GM23338 (cell line): ENCODE data around the gene MEGF9. TPM values are rescaled to one million over a fixed set of nuclear protein-coding genes. Genes with fewer than 3 reads are reported as not detected.

Source experiments
- ATAC-seq: fragments of 200-7000 bp; cut with Tn5 transposase; 3 replicates; pipeline ENCODE4 v1.9.1; 2020
- DNase-seq: peaks from one replicate; pipeline ENCODE4 v3.0.0-alpha.2; 2015; ENCODE audit warnings: low spot score
- H2AFZ ChIP-seq: fragments of 200-600 bp; sonication (generic); 2 replicates; pipeline ENCODE4 v1.8.0; 2016; ENCODE audit warnings: antibody characterized with exemption, mild to moderate bottlenecking, moderate library complexity
- H3F3A ChIP-seq: fragments of 200-600 bp; sonication (generic); replicated peaks from 2 replicates; pipeline ENCODE4 v1.8.0; 2017; ENCODE audit warnings: antibody characterized with exemption, mixed run types, low read depth
- H3K27ac ChIP-seq: fragments of 200-600 bp; sonication (generic); 2 replicates; pipeline ENCODE4 v1.6.1; 2016; ENCODE audit warnings: low read depth
- H3K27me3 ChIP-seq: fragments of 200-600 bp; sonication (generic); 2 replicates; pipeline ENCODE4 v1.8.0; 2016; ENCODE audit warnings: mild to moderate bottlenecking, mixed run types, moderate library complexity; ENCODE audit not compliant: insufficient read depth
- H3K36me3 ChIP-seq: fragments of 200-600 bp; sonication (generic); 2 replicates; pipeline ENCODE4 v1.8.0; 2016; ENCODE audit warnings: mild to moderate bottlenecking; ENCODE audit not compliant: insufficient read depth
- H3K4me1 ChIP-seq: fragments of 200-600 bp; sonication (generic); 2 replicates; pipeline ENCODE4 v1.8.0; 2016; ENCODE audit warnings: mild to moderate bottlenecking, moderate library complexity; ENCODE audit not compliant: insufficient read depth
- H3K4me2 ChIP-seq: fragments of 200-600 bp; sonication (generic); 2 replicates; pipeline ENCODE4 v1.7.1; 2017; ENCODE audit warnings: mixed run types
- H3K4me3 ChIP-seq: fragments of 200-600 bp; sonication (generic); 2 replicates; pipeline ENCODE4 v1.6.1; 2016; ENCODE audit warnings: mixed run types
- H3K79me2 ChIP-seq: fragments of 200-600 bp; sonication (generic); replicated peaks from 2 replicates; pipeline ENCODE4 v1.8.0; 2017; ENCODE audit warnings: mild to moderate bottlenecking; ENCODE audit not compliant: insufficient read depth
- H3K9me2 ChIP-seq: fragments of 200-600 bp; sonication (generic); 2 replicates; pipeline ENCODE4 v1.8.0; 2017; ENCODE audit not compliant: insufficient read depth
- H4K20me1 ChIP-seq: fragments of 200-600 bp; sonication (generic); replicated peaks from 2 replicates; pipeline ENCODE4 v1.8.0; 2017; ENCODE audit warnings: mild to moderate bottlenecking; ENCODE audit not compliant: insufficient read depth
- H3K27ac Mint-ChIP-seq: 2 replicates; pipeline ENCODE4 v1.8.0; 2020; ENCODE audit warnings: inconsistent platforms, mild to moderate bottlenecking, moderate library complexity, mixed read lengths
- H3K27me3 Mint-ChIP-seq: 3 replicates; pipeline ENCODE4 v1.8.0; 2022; ENCODE audit warnings: low read depth, mild to moderate bottlenecking, moderate library complexity, mixed read lengths, inconsistent platforms; ENCODE audit not compliant: insufficient read depth, poor library complexity
- H3K36me3 Mint-ChIP-seq: 3 replicates; pipeline ENCODE4 v1.8.0; 2021; ENCODE audit warnings: low read depth, mild to moderate bottlenecking, inconsistent platforms, moderate library complexity, mixed read lengths
- H3K4me1 Mint-ChIP-seq: 3 replicates; pipeline ENCODE4 v1.8.0; 2020; ENCODE audit warnings: mild to moderate bottlenecking, inconsistent platforms, mixed read lengths
- H3K4me3 Mint-ChIP-seq: 3 replicates; pipeline ENCODE4 v1.8.0; 2021; ENCODE audit warnings: moderate library complexity, mild to moderate bottlenecking, inconsistent platforms, mixed read lengths
- H3K9me3 Mint-ChIP-seq: 3 replicates; pipeline ENCODE4 v1.8.0; 2020; ENCODE audit warnings: moderate library complexity, mild to moderate bottlenecking, inconsistent platforms, mixed read lengths
- CREB1 ChIP-seq: fragments of 250-450 bp; sonication (Bioruptor Pico); IDR thresholded peaks from 2 replicates; pipeline ENCODE4 v1.5.0; 2020; ENCODE audit warnings: low read depth, mild to moderate bottlenecking, moderate library complexity
- EZH2 ChIP-seq: fragments of 200-600 bp; sonication (generic); IDR thresholded peaks from one replicate; pipeline ENCODE4 v1.8.0; 2017; ENCODE audit warnings: antibody characterized with exemption, mild to moderate bottlenecking, low read depth; ENCODE audit not compliant: unreplicated experiment
- EZH2phosphoT487 ChIP-seq: fragments of 200-600 bp; sonication (generic); IDR thresholded peaks from one replicate; pipeline ENCODE4 v1.8.1; 2018; ENCODE audit warnings: antibody characterized with exemption; ENCODE audit not compliant: unreplicated experiment
- JUNB ChIP-seq: IDR thresholded peaks from one replicate; pipeline ENCODE4 v1.6.1; 2016; ENCODE audit warnings: antibody characterized with exemption; ENCODE audit not compliant: unreplicated experiment
- NANOG ChIP-seq: IDR thresholded peaks from 2 replicates; pipeline ENCODE4 v1.6.1; 2016; ENCODE audit warnings: antibody characterized with exemption, borderline replicate concordance
- POLR2AphosphoS5 ChIP-seq: IDR thresholded peaks from 2 replicates; pipeline ENCODE4 v1.6.1; 2016; ENCODE audit warnings: antibody characterized with exemption, low read depth
- STAT1 ChIP-seq: IDR thresholded peaks from one replicate; pipeline ENCODE4 v1.6.1; 2016; ENCODE audit warnings: antibody characterized with exemption; ENCODE audit not compliant: unreplicated experiment
- ZNF114 ChIP-seq: fragments of 250-450 bp; sonication (Bioruptor Pico); IDR thresholded peaks from 2 replicates; pipeline ENCODE4 v1.5.0; 2020; ENCODE audit warnings: mild to moderate bottlenecking, moderate library complexity
- ZNF331 ChIP-seq: fragments of 250-450 bp; sonication (Bioruptor Pico); IDR thresholded peaks from 2 replicates; pipeline ENCODE4 v1.5.0; 2020; ENCODE audit warnings: low read depth, mild to moderate bottlenecking, moderate library complexity
- polyA plus RNA-seq: library from polyadenylated mRNA; unstranded; fragments of >200 nt; fragmentation: Nextera tagmentation; extraction: Ambion mirVana; gene quantifications from 2 replicates; pipeline ENCODE4 v1.2.1, GENCODE V29; 2016
- total RNA-seq: library from RNA; depleted of rRNA; stranded (reverse); fragments of >200 nt; shearing (Covaris generic); gene quantifications from 2 replicates; pipeline ENCODE4 v1.2.3, GENCODE V29; 2014
- TF ChIP-seq, protein P1 (sequence below): IDR thresholded peaks from one replicate; pipeline ENCODE4 v1.6.1; 2018; ENCODE audit warnings: antibody characterized with exemption; ENCODE audit not compliant: unreplicated experiment
- TF ChIP-seq, protein P2 (sequence below): fragments of 250-450 bp; sonication (Bioruptor Pico); IDR thresholded peaks from 2 replicates; pipeline ENCODE4 v1.5.0; 2020; ENCODE audit warnings: mild to moderate bottlenecking, moderate library complexity
- TF ChIP-seq, protein P3 (sequence below), 2 experiments: fragments of 200-600 bp in 1 of 2; sonication (generic) in 1 of 2; conservative IDR thresholded peaks; 2 replicates each; pipeline versions ENCODE4 v1.5.1 to v1.6.1; 2016 to 2017; ENCODE audit warnings: antibody characterized with exemption in 2 of 2, low read depth in 2 of 2, mild to moderate bottlenecking in 2 of 2, moderate library complexity in 1 of 2
- TF ChIP-seq, protein P4 (sequence below): IDR thresholded peaks from 2 replicates; pipeline ENCODE4 v1.6.1; 2016; ENCODE audit warnings: antibody characterized with exemption

The MEGF9 gene
- total and polyA plus RNA-seq, 2 experiments from 2014 or later = 0.87 to 1.6 TPM

DNA sequence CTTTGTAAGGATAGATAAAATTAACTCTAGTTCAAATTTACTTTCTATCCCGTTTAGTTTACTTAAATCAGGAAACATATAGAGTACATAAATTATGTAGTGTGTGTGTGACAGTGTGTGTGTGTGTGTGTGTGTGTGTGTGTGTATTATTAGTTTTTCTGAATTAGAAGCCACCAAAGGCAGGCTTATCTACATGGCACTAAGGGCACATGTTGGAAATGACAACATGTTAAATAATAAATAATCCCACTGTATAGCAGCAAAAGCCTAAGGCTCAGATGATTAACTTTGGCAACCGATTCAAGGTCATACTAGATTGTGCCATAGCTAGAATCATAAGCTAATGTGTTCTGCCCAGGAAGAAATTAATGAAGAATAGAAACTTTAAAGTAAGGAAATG, 54.6 kb downstream of the MEGF9 start:
- Mint-ChIP-seq H3K27ac (no peak overlapping the region), H3K27me3 (peaks cover 3% of the 10 kb centered on the region), H3K4me1 (no peaks in the 10 kb centered on the region), H3K4me3 (no peak overlapping the region), H3K36me3 (no peaks in the 10 kb centered on the region), H3K9me3 (no peaks in the 10 kb centered on the region)
- H3K27ac ChIP-seq = no peak overlapping the region
- H3K4me1 ChIP-seq = no peaks in the 10 kb centered on the region
- H3K79me2 ChIP-seq = no peaks in the 10 kb centered on the region
- TF ChIP-seq, protein P1, sequence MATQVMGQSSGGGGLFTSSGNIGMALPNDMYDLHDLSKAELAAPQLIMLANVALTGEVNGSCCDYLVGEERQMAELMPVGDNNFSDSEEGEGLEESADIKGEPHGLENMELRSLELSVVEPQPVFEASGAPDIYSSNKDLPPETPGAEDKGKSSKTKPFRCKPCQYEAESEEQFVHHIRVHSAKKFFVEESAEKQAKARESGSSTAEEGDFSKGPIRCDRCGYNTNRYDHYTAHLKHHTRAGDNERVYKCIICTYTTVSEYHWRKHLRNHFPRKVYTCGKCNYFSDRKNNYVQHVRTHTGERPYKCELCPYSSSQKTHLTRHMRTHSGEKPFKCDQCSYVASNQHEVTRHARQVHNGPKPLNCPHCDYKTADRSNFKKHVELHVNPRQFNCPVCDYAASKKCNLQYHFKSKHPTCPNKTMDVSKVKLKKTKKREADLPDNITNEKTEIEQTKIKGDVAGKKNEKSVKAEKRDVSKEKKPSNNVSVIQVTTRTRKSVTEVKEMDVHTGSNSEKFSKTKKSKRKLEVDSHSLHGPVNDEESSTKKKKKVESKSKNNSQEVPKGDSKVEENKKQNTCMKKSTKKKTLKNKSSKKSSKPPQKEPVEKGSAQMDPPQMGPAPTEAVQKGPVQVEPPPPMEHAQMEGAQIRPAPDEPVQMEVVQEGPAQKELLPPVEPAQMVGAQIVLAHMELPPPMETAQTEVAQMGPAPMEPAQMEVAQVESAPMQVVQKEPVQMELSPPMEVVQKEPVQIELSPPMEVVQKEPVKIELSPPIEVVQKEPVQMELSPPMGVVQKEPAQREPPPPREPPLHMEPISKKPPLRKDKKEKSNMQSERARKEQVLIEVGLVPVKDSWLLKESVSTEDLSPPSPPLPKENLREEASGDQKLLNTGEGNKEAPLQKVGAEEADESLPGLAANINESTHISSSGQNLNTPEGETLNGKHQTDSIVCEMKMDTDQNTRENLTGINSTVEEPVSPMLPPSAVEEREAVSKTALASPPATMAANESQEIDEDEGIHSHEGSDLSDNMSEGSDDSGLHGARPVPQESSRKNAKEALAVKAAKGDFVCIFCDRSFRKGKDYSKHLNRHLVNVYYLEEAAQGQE = no peak
- TF ChIP-seq ZNF114 (CRISPR knock-in tag) (no peak), POLR2AphosphoS5 (no peak), NANOG (no peak), EZH2phosphoT487 (no peak), JUNB (no peak), CREB1 (CRISPR knock-in tag) (no peak), STAT1 (no peak), EZH2 (no peak), ZNF331 (CRISPR knock-in tag) (no peak)
- TF ChIP-seq, protein P2, sequence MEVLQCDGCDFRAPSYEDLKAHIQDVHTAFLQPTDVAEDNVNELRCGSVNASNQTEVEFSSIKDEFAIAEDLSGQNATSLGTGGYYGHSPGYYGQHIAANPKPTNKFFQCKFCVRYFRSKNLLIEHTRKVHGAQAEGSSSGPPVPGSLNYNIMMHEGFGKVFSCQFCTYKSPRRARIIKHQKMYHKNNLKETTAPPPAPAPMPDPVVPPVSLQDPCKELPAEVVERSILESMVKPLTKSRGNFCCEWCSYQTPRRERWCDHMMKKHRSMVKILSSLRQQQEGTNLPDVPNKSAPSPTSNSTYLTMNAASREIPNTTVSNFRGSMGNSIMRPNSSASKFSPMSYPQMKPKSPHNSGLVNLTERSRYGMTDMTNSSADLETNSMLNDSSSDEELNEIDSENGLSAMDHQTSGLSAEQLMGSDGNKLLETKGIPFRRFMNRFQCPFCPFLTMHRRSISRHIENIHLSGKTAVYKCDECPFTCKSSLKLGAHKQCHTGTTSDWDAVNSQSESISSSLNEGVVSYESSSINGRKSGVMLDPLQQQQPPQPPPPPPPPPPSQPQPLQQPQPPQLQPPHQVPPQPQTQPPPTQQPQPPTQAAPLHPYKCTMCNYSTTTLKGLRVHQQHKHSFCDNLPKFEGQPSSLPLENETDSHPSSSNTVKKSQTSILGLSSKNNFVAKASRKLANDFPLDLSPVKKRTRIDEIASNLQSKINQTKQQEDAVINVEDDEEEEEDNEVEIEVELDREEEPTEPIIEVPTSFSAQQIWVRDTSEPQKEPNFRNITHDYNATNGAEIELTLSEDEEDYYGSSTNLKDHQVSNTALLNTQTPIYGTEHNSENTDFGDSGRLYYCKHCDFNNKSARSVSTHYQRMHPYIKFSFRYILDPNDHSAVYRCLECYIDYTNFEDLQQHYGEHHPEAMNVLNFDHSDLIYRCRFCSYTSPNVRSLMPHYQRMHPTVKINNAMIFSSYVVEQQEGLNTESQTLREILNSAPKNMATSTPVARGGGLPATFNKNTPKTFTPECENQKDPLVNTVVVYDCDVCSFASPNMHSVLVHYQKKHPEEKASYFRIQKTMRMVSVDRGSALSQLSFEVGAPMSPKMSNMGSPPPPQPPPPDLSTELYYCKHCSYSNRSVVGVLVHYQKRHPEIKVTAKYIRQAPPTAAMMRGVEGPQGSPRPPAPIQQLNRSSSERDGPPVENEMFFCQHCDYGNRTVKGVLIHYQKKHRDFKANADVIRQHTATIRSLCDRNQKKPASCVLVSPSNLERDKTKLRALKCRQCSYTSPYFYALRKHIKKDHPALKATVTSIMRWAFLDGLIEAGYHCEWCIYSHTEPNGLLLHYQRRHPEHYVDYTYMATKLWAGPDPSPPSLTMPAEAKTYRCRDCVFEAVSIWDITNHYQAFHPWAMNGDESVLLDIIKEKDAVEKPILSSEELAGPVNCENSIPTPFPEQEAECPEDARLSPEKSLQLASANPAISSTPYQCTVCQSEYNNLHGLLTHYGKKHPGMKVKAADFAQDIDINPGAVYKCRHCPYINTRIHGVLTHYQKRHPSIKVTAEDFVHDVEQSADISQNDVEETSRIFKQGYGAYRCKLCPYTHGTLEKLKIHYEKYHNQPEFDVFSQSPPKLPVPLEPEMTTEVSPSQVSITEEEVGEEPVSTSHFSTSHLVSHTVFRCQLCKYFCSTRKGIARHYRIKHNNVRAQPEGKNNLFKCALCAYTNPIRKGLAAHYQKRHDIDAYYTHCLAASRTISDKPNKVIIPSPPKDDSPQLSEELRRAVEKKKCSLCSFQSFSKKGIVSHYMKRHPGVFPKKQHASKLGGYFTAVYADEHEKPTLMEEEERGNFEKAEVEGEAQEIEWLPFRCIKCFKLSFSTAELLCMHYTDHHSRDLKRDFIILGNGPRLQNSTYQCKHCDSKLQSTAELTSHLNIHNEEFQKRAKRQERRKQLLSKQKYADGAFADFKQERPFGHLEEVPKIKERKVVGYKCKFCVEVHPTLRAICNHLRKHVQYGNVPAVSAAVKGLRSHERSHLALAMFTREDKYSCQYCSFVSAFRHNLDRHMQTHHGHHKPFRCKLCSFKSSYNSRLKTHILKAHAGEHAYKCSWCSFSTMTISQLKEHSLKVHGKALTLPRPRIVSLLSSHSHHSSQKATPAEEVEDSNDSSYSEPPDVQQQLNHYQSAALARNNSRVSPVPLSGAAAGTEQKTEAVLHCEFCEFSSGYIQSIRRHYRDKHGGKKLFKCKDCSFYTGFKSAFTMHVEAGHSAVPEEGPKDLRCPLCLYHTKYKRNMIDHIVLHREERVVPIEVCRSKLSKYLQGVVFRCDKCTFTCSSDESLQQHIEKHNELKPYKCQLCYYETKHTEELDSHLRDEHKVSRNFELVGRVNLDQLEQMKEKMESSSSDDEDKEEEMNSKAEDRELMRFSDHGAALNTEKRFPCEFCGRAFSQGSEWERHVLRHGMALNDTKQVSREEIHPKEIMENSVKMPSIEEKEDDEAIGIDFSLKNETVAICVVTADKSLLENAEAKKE (CRISPR knock-in tag) = no peak
- TF ChIP-seq, protein P3, sequence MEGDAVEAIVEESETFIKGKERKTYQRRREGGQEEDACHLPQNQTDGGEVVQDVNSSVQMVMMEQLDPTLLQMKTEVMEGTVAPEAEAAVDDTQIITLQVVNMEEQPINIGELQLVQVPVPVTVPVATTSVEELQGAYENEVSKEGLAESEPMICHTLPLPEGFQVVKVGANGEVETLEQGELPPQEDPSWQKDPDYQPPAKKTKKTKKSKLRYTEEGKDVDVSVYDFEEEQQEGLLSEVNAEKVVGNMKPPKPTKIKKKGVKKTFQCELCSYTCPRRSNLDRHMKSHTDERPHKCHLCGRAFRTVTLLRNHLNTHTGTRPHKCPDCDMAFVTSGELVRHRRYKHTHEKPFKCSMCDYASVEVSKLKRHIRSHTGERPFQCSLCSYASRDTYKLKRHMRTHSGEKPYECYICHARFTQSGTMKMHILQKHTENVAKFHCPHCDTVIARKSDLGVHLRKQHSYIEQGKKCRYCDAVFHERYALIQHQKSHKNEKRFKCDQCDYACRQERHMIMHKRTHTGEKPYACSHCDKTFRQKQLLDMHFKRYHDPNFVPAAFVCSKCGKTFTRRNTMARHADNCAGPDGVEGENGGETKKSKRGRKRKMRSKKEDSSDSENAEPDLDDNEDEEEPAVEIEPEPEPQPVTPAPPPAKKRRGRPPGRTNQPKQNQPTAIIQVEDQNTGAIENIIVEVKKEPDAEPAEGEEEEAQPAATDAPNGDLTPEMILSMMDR (conservative IDR thresholded peaks at IDR 0.05; ENCODE audit: low read depth in 2 of 2) = no peak
- TF ChIP-seq, protein P4, sequence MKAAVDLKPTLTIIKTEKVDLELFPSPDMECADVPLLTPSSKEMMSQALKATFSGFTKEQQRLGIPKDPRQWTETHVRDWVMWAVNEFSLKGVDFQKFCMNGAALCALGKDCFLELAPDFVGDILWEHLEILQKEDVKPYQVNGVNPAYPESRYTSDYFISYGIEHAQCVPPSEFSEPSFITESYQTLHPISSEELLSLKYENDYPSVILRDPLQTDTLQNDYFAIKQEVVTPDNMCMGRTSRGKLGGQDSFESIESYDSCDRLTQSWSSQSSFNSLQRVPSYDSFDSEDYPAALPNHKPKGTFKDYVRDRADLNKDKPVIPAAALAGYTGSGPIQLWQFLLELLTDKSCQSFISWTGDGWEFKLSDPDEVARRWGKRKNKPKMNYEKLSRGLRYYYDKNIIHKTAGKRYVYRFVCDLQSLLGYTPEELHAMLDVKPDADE = no peak
- no peaks in the 10 kb centered on the region for H4K20me1 ChIP-seq
- ATAC-seq (no peak), DNase-seq (no peak)
- H2AFZ ChIP-seq = no peak overlapping the region
- no peak overlapping the region for H3K4me2 ChIP-seq
- H3K4me3 ChIP-seq = no peak overlapping the region
- H3K27me3 ChIP-seq = no peaks in the 10 kb centered on the region
- no peaks in the 10 kb centered on the region for H3K9me2 ChIP-seq
- no peaks in the 10 kb centered on the region for H3K36me3 ChIP-seq
- no peaks in the 10 kb centered on the region for H3F3A ChIP-seq
